GM21825 (cell line): ENCODE measurements around the gene COQ9.
"Not testable (repeated sequence)": the region's sequence is repeated elsewhere in the genome, so short reads cannot be mapped to it uniquely, and the experiment has no call there.

ENCODE experiments used
- ATAC-seq: cut with Tn5 transposase; IDR thresholded peaks from one replicate; pipeline ENCODE4 v1.9.1; 2021; ENCODE audit warnings: mild to moderate bottlenecking, moderate library complexity; ENCODE audit not compliant: unreplicated experiment

Gene COQ9

DNA sequence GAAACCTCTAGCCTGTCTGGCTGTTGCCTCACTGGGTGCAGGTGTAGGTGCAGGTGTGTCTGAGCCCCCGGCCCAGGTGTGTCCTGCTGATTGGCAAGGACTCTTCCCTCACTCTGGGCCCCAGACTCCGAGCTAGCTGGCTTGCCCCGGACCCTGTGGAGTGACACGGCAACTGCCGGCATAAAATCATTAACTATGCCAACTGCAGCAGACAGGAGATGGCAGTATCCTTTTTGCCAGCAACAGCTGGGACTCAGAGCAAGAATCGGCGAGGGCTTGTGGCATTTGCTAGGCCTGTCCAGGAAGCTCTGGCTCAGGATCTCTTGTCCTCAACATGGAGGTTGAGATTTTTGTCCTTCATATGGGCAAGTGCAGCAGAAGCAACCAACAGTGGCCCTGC lies 20.9 kb upstream of the COQ9 start:
- no peak for ATAC-seq

- no peak for ATAC-seq
Measured at GRCh38 chr16:57427307-57427706, 20.0 kb upstream of the COQ9 start.

DNA sequence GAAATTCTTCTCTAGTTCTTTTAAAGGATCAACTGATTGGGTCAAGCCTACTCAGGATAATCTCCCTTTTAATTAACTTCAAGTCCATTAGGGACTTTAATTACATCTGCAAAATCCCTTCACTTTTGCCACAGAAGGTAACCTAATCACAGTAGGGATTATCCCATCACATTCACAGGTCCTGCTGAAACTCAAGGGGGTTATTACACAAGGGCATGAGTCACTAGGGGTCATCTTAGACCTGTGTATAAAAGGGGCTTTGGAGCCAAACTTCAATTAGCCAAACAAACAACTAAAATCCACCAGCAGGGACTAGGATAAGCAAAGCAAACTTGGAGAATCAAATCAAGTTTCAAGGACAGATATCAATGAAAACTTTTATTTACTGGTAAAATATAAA lies 19.5 kb upstream of the COQ9 start:
- ATAC-seq, result no peak

DNA sequence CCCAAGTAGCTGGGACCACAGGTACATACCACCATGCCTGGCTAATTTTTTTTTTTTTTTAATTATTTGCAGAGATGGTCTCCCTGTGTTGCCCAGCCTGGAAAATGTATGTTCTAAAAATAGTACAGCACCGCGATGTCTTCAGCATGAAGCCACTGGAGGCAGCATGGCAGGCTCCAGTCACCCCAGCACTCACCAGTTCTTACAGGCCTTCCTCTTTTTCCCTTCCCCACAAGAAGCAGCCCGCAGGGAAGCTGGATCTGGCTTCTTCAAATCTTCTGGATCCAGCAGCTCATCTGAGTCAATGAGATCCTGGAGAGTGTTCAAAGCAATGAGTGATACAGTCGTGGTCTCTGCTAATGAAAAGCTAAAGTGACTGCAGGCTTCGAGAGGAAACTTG lies 16.3 kb upstream of the COQ9 start:
- ATAC-seq, result no peak

GRCh38 chr16:57432505-57432904 lies 14.8 kb upstream of the COQ9 start:
- ATAC-seq, result no peak

DNA sequence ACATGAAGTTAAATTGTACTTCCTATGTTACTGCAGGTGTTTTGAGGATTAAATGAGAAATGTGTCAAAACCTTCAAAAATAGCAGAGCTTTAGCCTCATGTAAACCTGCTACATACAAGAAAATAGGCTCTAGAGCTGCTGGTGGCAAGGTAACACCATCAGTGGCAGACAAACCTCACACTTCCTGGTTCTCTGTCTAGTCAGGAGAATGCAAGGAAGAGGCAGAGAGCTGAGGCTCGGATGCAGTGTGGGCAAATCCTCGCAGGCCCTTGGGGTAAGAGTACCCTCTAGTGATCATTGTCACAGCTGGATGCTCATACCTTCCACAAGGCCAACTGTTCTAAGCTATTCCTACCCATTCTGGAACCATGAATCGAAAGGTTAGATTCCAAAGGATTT lies 14.3 kb upstream of the COQ9 start:
- no peak for ATAC-seq

DNA sequence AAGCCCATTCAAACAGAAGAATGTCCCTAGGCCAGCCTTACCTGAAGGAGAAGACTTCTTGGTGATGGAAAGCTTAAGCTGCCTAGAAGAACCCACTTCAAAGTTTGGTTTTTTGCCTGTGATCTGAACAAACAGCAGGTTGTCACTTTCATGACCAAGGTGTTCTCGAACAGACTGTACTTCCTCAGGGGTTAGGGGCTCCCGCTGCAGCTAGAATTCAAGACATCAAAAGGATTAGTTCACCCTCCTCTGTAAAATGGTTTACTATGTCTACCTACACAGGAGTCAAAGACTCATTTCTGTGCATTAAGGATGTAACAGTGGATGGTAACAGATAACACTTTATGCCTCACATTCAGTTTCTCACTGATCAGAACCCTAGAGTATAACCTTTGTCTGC lies 13.3 kb upstream of the COQ9 start:
- no peak for ATAC-seq

GRCh38 chr16:57435838-57436237 lies 11.4 kb upstream of the COQ9 start:
- no peak for ATAC-seq

GRCh38 chr16:57439947-57440346 lies 7.3 kb upstream of the COQ9 start:
- ATAC-seq, result not testable (repeated sequence)

DNA sequence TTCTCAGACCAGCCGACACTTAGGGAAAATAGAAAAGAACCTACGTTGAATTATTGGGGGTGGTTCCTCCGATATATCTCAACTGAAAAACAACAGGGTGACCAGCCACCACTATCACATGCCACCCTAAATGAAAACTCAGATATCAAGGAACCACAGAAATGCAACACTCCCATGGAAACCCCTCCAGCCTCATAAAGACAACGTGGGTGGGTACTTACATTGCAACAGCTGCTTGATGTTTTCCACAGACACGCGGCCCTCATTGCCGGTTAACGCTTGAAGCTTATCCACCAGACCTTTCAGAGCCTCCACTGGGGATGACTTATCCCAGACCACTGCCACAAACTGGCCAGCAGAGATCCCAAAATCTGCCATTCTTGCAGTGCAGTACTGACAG lies 6.7 kb upstream of the COQ9 start:
- ATAC-seq, result not testable (repeated sequence)

- ATAC-seq, result no peak
Measured at GRCh38 chr16:57444711-57445110, 2.6 kb upstream of the COQ9 start.

DNA sequence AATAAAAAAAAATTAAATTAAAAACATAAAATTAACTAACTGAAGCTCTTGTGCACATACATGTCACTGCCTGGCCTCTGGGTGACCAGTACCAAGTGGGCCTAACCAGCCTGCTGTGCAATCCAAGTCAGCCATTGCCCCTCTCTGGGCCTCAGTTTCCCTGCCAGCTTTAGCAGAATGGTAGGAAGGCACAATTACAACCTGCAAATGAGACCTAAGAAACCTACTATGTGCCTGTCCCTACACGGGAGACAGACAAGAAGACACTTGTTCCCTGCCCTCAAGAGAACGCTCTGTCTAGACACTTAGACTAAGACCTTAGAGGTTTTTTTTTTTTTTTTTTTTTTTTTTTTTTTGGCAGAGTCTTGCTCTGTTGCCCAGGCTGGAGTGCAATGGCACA lies 1.8 kb upstream of the COQ9 start:
- ATAC-seq, result no peak

DNA sequence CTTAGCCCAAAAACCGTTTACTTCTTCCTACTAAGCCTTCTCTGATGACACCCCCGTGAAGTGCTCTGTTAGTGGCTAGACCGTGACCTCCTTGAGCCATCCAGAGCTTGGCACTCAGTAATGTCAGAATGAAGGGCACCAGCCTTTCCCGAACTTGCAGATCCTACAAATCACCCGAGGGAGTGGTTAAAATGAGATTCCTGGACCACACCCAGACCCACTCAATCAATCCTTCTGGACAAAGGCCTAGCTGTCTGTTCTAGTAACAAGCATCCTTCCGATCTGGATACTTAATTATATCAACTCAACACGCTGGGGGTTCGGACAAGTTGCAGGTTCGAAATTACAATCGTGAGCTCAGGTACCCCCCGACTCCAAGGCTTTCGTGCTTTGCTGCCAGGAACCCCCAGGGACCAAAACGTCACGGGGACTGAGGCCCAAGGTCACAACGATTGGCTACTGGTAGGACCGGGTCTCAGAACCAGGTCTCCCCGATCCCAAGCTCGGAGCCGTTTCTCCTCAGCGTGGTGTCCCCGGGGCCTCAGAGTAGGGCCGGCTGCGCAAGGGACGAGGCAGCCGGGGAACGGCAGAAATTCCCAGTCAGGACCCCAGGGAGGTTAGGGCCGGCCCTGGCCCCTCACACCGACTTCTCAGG lies 621 bp upstream of the COQ9 start:
- ATAC-seq, result peak; percentile 22

- no peak for ATAC-seq
Measured at GRCh38 chr16:57452021-57452420, 4.7 kb downstream of the COQ9 start.

DNA sequence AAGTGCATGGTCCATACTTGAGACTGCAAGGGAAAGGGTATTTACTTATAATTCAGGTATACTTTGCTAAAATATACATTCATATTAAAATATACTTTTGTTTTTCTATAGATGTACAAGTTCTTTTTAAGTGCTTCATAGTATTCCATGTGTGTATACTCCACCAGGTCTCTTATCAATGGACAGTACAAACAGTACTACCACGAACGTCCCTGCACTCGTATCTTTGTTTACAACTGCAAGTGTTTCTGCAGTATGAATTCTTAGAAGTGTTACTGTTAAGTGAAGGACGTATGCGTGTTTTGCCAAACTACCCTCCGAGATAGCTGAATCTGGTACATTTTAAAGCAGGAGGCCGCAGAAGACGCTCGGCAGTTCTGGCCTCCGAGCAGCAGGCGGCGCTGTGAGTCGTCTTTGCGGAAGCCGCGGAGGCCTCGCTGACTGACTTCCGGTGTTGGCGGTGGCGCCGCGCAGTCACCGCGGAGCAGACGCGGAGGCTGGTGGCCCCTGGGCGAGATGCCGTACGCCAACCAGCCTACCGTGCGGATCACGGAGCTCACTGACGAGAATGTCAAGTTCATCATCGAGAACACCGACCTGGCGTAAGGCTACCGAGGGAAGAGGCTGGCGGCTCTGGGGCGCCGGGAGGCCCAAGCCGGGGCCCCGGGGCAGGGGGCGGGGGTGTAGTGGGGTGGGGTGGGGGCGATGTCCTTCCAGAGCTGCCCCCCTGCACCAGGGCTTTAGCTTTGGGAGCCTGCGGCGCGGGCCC lies 15.1 kb downstream of the COQ9 start, which contains the start of gene POLR2C:
TSS of gene POLR2C (plus strand) at position 471 of the 769 bp plus-strand sequence. CDS start at position 517, 46 bp downstream.
- peak; percentile 87 for ATAC-seq

- ATAC-seq, result no peak
Measured at GRCh38 chr16:57462978-57463362, 15.7 kb downstream of the COQ9 start.

DNA sequence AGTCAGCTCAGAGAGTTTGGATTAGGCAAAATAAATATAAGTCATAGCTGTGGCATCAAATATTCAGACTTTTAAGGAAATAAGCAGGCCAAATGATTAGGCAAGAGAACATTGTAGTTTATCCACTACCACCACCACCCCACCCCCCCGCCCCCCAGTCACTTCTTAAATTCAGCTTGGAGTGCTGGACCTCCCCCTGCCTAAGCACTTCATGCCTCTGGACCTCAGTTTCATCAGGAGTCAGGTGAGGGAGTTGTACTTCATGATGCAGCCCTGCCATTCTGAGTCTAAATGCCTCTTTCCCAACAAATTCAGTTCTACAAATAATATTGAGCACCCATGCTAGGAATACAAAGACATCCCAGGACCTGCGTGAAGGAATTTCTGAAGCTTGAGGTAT lies 17.2 kb downstream of the COQ9 start:
- ATAC-seq, result no peak

GRCh38 chr16:57468346-57468745 lies 21.1 kb downstream of the COQ9 start:
- no peak for ATAC-seq

DNA sequence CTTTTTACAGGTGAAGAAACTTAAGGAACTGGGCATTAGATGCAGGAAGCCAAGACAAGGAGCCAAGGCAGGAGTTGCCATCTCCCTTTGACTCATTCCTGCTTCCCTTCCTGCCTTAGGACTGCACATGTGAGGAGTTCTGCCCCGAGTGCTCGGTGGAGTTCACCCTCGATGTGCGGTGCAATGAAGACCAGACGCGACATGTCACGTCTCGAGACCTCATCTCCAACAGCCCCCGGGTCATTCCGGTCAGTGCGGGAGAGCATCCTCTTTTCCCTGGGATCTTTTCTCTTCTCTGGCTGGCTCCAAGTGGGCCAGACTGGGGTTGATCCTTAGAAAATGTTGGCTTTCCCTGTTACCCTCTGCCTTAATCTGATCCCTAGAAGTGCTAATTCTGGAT lies 21.8 kb downstream of the COQ9 start:
- no peak for ATAC-seq

- no peak for ATAC-seq
Measured at GRCh38 chr16:57469917-57470470, 22.7 kb downstream of the COQ9 start.

GRCh38 chr16:57470711-57471110 lies 23.4 kb downstream of the COQ9 start:
- no peak for ATAC-seq

- no peak for ATAC-seq
Measured at GRCh38 chr16:57471209-57471608, 23.9 kb downstream of the COQ9 start.
